NB4 (cell line): ENCODE data around the gene KLHL28.

ENCODE experiments used
- DNase-seq: peaks from one replicate; pipeline ENCODE4 v3.0.0; 2010; ENCODE audit warnings: low read depth
- H3K4me3 ChIP-seq: one replicate; pipeline ENCODE4 v1.5.1; 2011; ENCODE audit warnings: mild to moderate bottlenecking, low read depth, low read length, moderate library complexity
- MYC ChIP-seq: IDR thresholded peaks from 2 replicates; pipeline ENCODE4 v1.6.1; 2011; ENCODE audit warnings: low read depth, low read length
- POLR2A ChIP-seq: IDR thresholded peaks from 2 replicates; pipeline ENCODE4 v1.6.1; 2011; ENCODE audit warnings: mild to moderate bottlenecking; ENCODE audit not compliant: insufficient read length; ENCODE audit errors: extremely low read depth
- TF ChIP-seq, protein P1 (sequence below): IDR thresholded peaks from 2 replicates; pipeline ENCODE4 v1.6.1; 2011; ENCODE audit warnings: low read depth, low read length
- TF ChIP-seq, protein P2 (sequence below): IDR thresholded peaks from one replicate; pipeline ENCODE4 v1.5.1; 2012; ENCODE audit warnings: low read depth, low read length

Gene KLHL28

DNA sequence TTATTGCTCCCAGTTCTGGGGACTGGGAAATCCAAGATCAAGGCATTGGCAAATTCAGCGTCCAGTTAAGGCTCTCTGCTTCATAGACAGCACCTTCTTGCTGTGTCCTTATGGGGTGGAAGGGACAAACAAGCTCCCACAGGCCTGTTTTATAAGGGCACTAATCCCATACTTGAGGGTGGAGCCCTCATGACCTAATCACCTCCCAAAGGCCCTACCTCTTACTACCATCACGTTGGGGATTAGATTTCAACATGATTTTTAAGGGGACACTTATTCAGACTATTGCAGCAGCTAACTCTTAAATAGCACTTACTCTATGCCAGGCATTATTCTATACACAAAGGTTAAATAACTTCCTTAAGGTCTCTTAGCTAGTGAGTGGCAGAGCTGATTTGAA, 17.5 kb upstream of the KLHL28 start:
- no peak for DNase-seq
- TF ChIP-seq, protein P1, sequence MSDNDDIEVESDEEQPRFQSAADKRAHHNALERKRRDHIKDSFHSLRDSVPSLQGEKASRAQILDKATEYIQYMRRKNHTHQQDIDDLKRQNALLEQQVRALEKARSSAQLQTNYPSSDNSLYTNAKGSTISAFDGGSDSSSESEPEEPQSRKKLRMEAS = no peak
- TF ChIP-seq, protein P2, sequence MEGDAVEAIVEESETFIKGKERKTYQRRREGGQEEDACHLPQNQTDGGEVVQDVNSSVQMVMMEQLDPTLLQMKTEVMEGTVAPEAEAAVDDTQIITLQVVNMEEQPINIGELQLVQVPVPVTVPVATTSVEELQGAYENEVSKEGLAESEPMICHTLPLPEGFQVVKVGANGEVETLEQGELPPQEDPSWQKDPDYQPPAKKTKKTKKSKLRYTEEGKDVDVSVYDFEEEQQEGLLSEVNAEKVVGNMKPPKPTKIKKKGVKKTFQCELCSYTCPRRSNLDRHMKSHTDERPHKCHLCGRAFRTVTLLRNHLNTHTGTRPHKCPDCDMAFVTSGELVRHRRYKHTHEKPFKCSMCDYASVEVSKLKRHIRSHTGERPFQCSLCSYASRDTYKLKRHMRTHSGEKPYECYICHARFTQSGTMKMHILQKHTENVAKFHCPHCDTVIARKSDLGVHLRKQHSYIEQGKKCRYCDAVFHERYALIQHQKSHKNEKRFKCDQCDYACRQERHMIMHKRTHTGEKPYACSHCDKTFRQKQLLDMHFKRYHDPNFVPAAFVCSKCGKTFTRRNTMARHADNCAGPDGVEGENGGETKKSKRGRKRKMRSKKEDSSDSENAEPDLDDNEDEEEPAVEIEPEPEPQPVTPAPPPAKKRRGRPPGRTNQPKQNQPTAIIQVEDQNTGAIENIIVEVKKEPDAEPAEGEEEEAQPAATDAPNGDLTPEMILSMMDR = no peak
- TF ChIP-seq POLR2A = no peak
- no peak for TF ChIP-seq MYC
- no peak overlapping the region for H3K4me3 ChIP-seq

DNA sequence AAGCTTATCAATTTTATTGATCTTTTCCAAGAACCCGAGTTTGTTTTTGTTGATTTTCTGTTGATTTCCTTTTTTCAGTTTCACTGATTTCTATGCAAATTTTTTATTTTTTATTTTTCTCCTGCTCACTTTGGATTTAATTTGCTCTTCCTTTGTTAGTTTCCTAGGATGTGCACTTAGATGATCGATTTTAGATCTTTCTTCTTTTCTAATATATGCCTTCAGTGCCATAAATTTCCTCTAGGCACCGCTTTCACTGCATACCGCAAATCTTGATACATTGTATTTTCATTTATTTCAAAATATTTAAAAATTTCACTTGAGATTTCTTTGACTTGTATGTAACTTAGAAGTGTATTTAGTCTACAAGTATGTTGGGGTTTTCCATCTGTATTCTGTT, 9.7 kb upstream of the KLHL28 start:
- TF ChIP-seq, protein P2 = no peak
- no peak for TF ChIP-seq MYC
- TF ChIP-seq, protein P1 = no peak
- no peak for TF ChIP-seq POLR2A
- no peak for DNase-seq
- H3K4me3 ChIP-seq = no peak overlapping the region

DNA sequence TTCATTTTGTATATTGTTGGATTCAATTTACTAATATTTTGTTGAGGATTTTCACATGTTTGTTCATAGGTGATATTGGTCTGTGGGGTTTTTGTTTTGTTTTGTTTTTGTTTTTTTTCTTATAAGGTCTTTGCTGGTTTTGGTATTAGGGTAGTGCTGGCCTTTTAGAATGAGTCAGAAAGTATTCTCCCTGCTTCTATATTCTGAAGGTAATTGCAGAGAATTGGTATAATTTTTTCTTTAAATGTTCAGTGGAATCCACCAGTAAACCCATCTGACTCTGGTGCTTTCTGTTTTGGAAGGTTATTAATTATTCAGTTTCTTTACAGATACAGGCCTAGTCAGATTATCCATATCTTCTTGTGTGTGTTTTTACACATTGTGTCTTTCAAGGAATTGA, 9.2 kb upstream of the KLHL28 start:
- no peak for DNase-seq
- no peak overlapping the region for H3K4me3 ChIP-seq
- TF ChIP-seq MYC (no peak), POLR2A (no peak)
- TF ChIP-seq, protein P1 = no peak
- TF ChIP-seq, protein P2 = no peak

DNA sequence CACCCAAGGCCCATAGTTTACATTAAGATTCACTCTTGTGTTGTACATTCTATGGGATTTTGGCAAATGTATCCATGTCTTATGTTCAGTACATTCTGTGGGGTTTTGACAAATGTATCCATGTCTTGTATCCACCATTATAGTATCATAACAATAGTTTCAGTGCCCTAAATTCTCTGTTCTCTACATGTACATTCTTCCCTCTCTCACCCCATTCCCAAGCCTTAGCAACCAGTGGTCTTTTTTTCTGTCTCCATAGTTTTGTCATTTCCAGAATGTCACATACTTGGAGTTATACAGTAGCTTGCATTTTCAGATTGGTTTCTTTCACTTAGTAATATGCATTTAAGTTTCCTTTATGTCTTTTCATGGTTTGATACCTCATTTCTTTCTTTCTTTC, 7.0 kb upstream of the KLHL28 start:
- peak overlapping the region; percentile 38 for H3K4me3 ChIP-seq

DNA sequence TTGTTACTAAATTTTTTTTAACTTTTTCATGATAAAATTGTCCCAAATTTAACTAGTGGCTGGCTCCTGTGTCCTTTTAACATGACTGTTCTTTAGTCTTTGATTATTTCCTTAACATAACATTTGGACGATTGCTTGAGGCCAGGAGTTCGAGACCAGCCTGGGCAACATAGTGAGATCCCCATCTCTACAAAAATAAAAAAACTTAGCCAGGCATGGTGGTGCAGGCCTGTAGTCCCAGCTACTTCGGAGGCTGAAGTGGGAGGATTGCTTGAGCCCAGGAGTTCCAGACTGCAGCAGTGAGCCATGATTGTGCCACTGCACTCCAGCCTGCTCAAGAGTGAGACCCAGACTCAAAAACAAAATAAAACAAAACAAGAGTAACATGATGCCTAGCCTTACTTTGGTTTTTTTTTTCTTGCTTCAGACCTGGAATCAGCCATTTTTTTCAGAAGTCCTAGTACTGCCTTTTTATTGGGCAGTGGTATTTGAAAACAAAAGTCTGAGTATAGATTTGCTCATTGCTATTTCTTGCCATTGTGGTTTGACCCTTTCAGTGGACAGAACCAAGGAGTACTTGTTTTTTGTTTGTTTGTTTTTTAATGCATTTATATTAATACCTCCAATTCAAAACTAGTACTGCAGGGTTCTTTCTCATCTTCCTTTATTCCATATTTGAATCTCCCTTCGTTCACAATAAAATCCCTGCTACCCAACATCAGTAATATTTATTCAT, 5.0 kb upstream of the KLHL28 start:
- peak overlapping the region; percentile 51 for H3K4me3 ChIP-seq
- TF ChIP-seq, protein P2 = no peak
- TF ChIP-seq, protein P1 = no peak
- TF ChIP-seq POLR2A (no peak), MYC (no peak)

More for the DNA sequence above, 7.0 kb upstream of the KLHL28 start:
- DNase-seq = no peak
- TF ChIP-seq, protein P2 = no peak
- no peak for TF ChIP-seq MYC
- TF ChIP-seq POLR2A = no peak
- TF ChIP-seq, protein P1 = no peak

More for the DNA sequence above, 5.0 kb upstream of the KLHL28 start:
- DNase-seq = no peak
